Nephron (organoid): ENCODE data around the gene BRD4.

Source experiments
- H3K27ac Mint-ChIP-seq, 3 experiments: 2 replicates each; pipeline ENCODE4 v1.8.0; 2020; ENCODE audit warnings: mixed read lengths in 3 of 3, mild to moderate bottlenecking in 2 of 3, moderate library complexity in 1 of 3
- H3K27me3 Mint-ChIP-seq: 2 replicates; pipeline ENCODE4 v1.8.0; 2021; ENCODE audit warnings: low read depth, mild to moderate bottlenecking, moderate library complexity, mixed read lengths
- H3K36me3 Mint-ChIP-seq: 2 replicates; pipeline ENCODE4 v1.8.0; 2020; ENCODE audit warnings: low read depth, mixed read lengths
- H3K4me1 Mint-ChIP-seq: 2 replicates; pipeline ENCODE4 v1.8.0; 2020; ENCODE audit warnings: mixed read lengths
- H3K4me3 Mint-ChIP-seq, 3 experiments: 2 replicates each; pipeline ENCODE4 v1.8.0; 2020; ENCODE audit warnings: mild to moderate bottlenecking in 3 of 3, mixed read lengths in 3 of 3, moderate library complexity in 2 of 3
- H3K9me3 Mint-ChIP-seq: 2 replicates; pipeline ENCODE4 v1.8.0; 2020; ENCODE audit warnings: mixed read lengths
- TF ChIP-seq, protein P1 (sequence below), 3 experiments: fragments of 200-600 bp; sonication (generic); IDR thresholded peaks; one replicate each; pipeline ENCODE4 v1.5.0; 2021; ENCODE audit warnings: antibody characterized with exemption in 3 of 3; ENCODE audit not compliant: unreplicated experiment in 3 of 3

Gene BRD4

DNA sequence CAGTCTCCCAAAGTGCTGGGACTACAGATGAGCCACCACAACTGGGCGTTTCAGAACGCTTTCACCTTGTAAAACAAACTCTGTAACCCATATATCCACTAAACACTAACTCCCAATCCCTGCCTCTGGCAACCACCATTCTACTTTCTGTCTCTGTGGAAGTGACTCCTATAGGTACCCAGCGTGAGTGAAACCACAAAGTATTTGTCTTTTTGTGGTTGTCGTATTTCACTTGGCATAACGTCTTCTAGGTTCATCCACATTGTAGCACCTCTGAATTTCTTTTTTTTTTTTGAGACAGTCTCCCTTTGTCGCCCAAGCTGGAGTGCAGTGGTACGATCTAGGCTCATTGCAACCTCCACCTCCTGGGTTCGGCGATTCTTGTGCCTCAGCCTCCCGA, 44.8 kb downstream of the BRD4 start:
- H3K4me1 Mint-ChIP-seq, result peaks cover 87% of the 10 kb centered on the region
- H3K27me3 Mint-ChIP-seq, result no peaks in the 10 kb centered on the region
- peak overlapping the region; percentile 88 to 91 (median 88) for H3K27ac Mint-ChIP-seq
- no peak overlapping the region for H3K4me3 Mint-ChIP-seq
- no peaks in the 10 kb centered on the region for H3K36me3 Mint-ChIP-seq
- TF ChIP-seq, protein P1, sequence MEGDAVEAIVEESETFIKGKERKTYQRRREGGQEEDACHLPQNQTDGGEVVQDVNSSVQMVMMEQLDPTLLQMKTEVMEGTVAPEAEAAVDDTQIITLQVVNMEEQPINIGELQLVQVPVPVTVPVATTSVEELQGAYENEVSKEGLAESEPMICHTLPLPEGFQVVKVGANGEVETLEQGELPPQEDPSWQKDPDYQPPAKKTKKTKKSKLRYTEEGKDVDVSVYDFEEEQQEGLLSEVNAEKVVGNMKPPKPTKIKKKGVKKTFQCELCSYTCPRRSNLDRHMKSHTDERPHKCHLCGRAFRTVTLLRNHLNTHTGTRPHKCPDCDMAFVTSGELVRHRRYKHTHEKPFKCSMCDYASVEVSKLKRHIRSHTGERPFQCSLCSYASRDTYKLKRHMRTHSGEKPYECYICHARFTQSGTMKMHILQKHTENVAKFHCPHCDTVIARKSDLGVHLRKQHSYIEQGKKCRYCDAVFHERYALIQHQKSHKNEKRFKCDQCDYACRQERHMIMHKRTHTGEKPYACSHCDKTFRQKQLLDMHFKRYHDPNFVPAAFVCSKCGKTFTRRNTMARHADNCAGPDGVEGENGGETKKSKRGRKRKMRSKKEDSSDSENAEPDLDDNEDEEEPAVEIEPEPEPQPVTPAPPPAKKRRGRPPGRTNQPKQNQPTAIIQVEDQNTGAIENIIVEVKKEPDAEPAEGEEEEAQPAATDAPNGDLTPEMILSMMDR (IDR thresholded peaks at IDR 0.05; ENCODE audit: unreplicated experiment in 3 of 3), result no peak
- no peaks in the 10 kb centered on the region for H3K9me3 Mint-ChIP-seq

DNA sequence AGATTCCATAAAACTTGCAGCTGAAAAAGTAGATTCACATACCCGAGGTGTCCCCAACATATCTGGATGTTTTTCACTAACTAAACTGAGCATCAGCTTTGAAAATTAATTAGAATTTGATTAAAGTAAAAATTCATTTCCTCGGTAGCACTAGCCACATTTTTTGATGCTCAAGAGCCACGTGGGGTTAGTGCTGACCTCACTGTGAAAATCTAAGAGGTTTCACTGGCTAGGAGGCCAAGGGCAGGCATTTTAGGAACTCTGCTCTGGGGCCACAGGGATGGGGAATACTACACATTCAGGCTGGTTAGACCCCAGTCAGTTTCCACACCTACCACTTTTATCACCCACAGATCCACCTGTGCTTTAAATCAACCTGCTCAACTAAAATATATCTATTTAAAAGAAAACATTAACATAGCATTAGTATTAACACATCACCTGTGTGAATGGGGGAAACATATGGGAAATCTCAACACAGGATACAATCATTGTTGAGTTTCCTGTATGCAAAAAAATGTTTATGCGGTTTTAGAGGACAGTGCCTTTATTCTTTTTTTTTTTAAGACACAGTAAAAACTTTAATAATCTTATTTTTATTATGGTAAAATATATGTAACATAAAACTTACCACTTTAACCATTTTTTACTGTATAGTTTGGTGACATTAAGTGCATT, 45.5 kb downstream of the BRD4 start:
- peaks cover 89% of the 10 kb centered on the region for H3K4me1 Mint-ChIP-seq
- no peak overlapping the region for H3K4me3 Mint-ChIP-seq
- TF ChIP-seq, protein P1 (IDR thresholded peaks at IDR 0.05; ENCODE audit: unreplicated experiment in 3 of 3), result no peak
- H3K9me3 Mint-ChIP-seq, result no peaks in the 10 kb centered on the region
- no peak overlapping the region for H3K27ac Mint-ChIP-seq
- no peaks in the 10 kb centered on the region for H3K27me3 Mint-ChIP-seq
- H3K36me3 Mint-ChIP-seq, result no peaks in the 10 kb centered on the region

DNA sequence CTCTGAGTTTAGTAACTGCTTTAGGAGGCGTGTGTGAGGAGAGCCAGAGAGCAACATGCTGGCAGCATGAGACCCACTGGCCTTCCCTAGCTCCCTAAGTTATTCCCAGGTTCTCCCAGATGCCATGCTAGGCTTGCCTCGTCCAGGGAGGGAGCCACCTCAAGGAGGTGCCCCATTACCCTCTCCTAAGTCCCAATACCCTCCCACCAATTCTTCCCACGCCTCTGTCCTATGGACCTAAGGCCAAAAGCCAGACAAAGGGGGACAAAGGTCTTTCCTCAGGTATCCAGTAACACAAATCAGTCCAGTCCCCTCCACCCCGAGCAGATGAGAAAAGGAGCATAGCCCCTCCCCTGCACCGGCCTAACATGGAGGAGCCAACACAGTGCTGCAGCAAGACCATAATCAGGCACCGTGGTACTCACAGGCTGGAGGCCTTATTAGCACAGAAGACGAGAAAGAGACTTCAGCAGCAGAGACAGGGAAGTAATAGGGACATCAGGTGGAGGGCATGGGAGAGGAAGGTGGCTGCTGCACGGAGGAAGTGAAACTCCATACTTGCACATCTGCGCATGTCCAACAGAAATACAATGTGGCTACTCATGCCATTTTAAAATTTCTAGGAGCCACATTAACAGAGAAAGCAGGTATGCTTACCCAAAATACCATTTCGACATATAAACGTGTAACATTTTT, 46.3 kb downstream of the BRD4 start:
- peak overlapping the region; percentile 15 to 35 (median 18) for H3K27ac Mint-ChIP-seq
- TF ChIP-seq, protein P1 (IDR thresholded peaks at IDR 0.05; ENCODE audit: unreplicated experiment in 3 of 3), result no peak
- peaks cover 91% of the 10 kb centered on the region for H3K4me1 Mint-ChIP-seq
- no peak overlapping the region for H3K4me3 Mint-ChIP-seq
- no peaks in the 10 kb centered on the region for H3K36me3 Mint-ChIP-seq
- H3K9me3 Mint-ChIP-seq, result no peaks in the 10 kb centered on the region
- H3K27me3 Mint-ChIP-seq, result no peaks in the 10 kb centered on the region

DNA sequence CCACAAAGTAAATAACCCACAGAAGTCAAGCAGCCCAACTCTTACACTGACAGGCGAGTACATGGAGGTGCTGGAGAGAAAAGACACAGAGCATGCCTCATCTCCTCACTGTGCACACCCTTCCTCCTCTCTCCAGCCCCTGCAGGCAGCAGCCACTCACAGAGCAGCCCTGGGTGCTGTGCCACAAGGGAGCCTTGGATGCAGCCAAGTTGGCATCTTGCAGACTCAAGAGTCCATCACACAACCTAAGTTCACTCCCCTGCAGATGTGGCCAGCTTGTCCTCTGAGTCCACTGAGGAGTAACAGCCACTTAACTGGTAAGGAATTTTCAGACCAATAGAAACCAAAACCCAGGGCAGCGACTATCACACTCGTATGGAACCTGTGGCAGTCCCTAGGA, 47.4 kb downstream of the BRD4 start:
- Mint-ChIP-seq H3K4me1 (peaks cover 91% of the 10 kb centered on the region), H3K9me3 (no peaks in the 10 kb centered on the region), H3K36me3 (no peaks in the 10 kb centered on the region), H3K27ac (peak overlapping the region; percentile 42 to 79 (median 73)), H3K27me3 (no peaks in the 10 kb centered on the region), H3K4me3 (no peak overlapping the region)
- TF ChIP-seq, protein P1 (IDR thresholded peaks at IDR 0.05; ENCODE audit: unreplicated experiment in 3 of 3), result no peak

DNA sequence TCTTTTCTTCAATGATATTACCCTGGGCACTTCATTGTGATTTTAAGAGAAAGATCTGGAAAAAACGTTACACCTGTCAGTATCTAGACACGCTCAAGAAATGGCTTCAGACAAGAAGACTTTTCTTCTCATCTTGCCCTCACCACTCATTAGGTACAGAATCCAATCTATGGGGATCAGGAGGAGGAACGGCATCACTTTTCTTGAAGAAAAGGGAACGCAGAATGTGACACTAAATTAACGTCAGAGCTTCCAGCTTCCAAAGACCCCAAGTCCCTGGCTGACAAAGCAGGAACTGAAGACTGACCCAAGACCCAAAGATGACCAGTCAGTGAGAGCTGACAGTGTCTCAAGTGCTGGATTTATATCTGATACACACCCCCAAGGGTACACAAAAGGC, 48.2 kb downstream of the BRD4 start:
- Mint-ChIP-seq H3K27me3 (no peaks in the 10 kb centered on the region), H3K9me3 (no peaks in the 10 kb centered on the region), H3K27ac (peak overlapping the region in 1 of 3 experiments; percentile 73), H3K4me3 (no peak overlapping the region), H3K4me1 (peaks cover 92% of the 10 kb centered on the region), H3K36me3 (no peaks in the 10 kb centered on the region)
- TF ChIP-seq, protein P1 (IDR thresholded peaks at IDR 0.05; ENCODE audit: unreplicated experiment in 3 of 3), result no peak
